IMR-90 (cell line): ENCODE measurements around the gene RUNX3. TPM values are rescaled to one million over a fixed set of nuclear protein-coding genes. Genes with fewer than 3 reads are reported as not detected.

ENCODE experiments used
- ATAC-seq: fragments of 200-7000 bp; cut with Tn5 transposase; 2 replicates; pipeline ENCODE4 v1.9.1; 2020; ENCODE audit warnings: low read depth, mild to moderate bottlenecking, moderate library complexity
- BruUV-seq: library from RNA; stranded (reverse); fragments of 400-500 nt; replicated peaks from 2 replicates; lab custom pipeline; 2021; lab: Mats Ljungman, UMichigan
- CTCF ChIA-PET: fragments of 300-600 bp; formaldehyde crosslinking; extraction: SDS; loops from one replicate; lab custom pipeline; 2021; ENCODE audit warnings: antibody characterized with exemption; lab: Yijun Ruan, JAX
- POLR2A ChIA-PET: fragments of 300-600 bp; sonication (Branson Sonifier 250); formaldehyde crosslinking; loops from one replicate; lab custom pipeline; 2022; ENCODE audit warnings: antibody characterized with exemption; ENCODE audit not compliant: unreplicated experiment; lab: Charles Lee
- DNase-seq: peaks from one replicate; pipeline ENCODE4 v3.0.0; 2013
- H2AFZ ChIP-seq: replicated peaks from 2 replicates; pipeline ENCODE3; 2013; ENCODE audit warnings: low read length, mild to moderate bottlenecking; ENCODE audit not compliant: poor library complexity
- H2AK5ac ChIP-seq: 2 replicates; pipeline ENCODE4 v1.6.1; 2013; ENCODE audit warnings: low read depth, low read length, inconsistent platforms
- H2AK9ac ChIP-seq: replicated peaks from 2 replicates; pipeline ENCODE3; 2013; ENCODE audit warnings: mild to moderate bottlenecking, low read depth, low read length, moderate library complexity; ENCODE audit not compliant: poor library complexity
- H2BK120ac ChIP-seq: 2 replicates; pipeline ENCODE4 v1.6.1; 2013; ENCODE audit warnings: low read depth, low read length, inconsistent platforms
- H2BK15ac ChIP-seq: 3 replicates; pipeline ENCODE4 v1.6.1; 2013; ENCODE audit warnings: low read depth, low read length, inconsistent platforms
- H2BK20ac ChIP-seq: 2 replicates; pipeline ENCODE4 v1.6.1; 2013; ENCODE audit warnings: low read depth, mild to moderate bottlenecking, inconsistent platforms, low read length, moderate library complexity
- H2BK5ac ChIP-seq: 2 replicates; pipeline ENCODE4 v1.6.1; 2013; ENCODE audit warnings: mild to moderate bottlenecking, low read depth, low read length, inconsistent platforms; ENCODE audit not compliant: poor library complexity, severe bottlenecking
- H3K14ac ChIP-seq: replicated peaks from 2 replicates; pipeline ENCODE4 v1.6.1; 2013; ENCODE audit warnings: low read depth, low read length, inconsistent platforms
- H3K18ac ChIP-seq: 2 replicates; pipeline ENCODE4 v1.6.1; 2013; ENCODE audit warnings: low read depth, low read length, control low read depth
- H3K23ac ChIP-seq: 2 replicates; pipeline ENCODE4 v1.6.1; 2013; ENCODE audit warnings: low read depth, low read length, inconsistent platforms
- H3K27ac ChIP-seq: 2 replicates; pipeline ENCODE4 v1.5.1; 2013; ENCODE audit warnings: mild to moderate bottlenecking, control low read depth, low read length; ENCODE audit not compliant: insufficient read depth
- H3K27me3 ChIP-seq: 2 replicates; pipeline ENCODE4 v1.6.1; 2013; ENCODE audit warnings: low read length; ENCODE audit not compliant: control insufficient read depth, insufficient read depth
- H3K36me3 ChIP-seq: 2 replicates; pipeline ENCODE4 v1.6.1; 2013; ENCODE audit warnings: low read length, mixed read lengths; ENCODE audit not compliant: control insufficient read depth, insufficient read depth
- H3K4ac ChIP-seq: 2 replicates; pipeline ENCODE4 v1.6.1; 2013; ENCODE audit warnings: low read depth, low read length, inconsistent platforms
- H3K4me1 ChIP-seq: 2 replicates; pipeline ENCODE4 v1.6.1; 2013; ENCODE audit warnings: low read length, mixed read lengths; ENCODE audit not compliant: control insufficient read depth, insufficient read depth
- H3K4me2 ChIP-seq: 2 replicates; pipeline ENCODE4 v1.6.1; 2013; ENCODE audit warnings: low read depth, mild to moderate bottlenecking, control low read depth, low read length, moderate library complexity
- H3K4me3 ChIP-seq: 2 replicates; pipeline ENCODE4 v1.5.1; 2013; ENCODE audit warnings: low read depth, mild to moderate bottlenecking, control low read depth, low read length, moderate library complexity; ENCODE audit not compliant: insufficient read depth
- H3K56ac ChIP-seq: 2 replicates; pipeline ENCODE4 v1.6.1; 2013; ENCODE audit warnings: low read length, inconsistent platforms; ENCODE audit not compliant: insufficient read depth; ENCODE audit errors: extremely low read depth
- H3K79me1 ChIP-seq, 2 experiments: 2 replicates each; pipeline ENCODE4 v1.6.1; 2013; ENCODE audit warnings: low read length in 2 of 2, inconsistent platforms in 1 of 2, low read depth in 1 of 2
- H3K9ac ChIP-seq: 2 replicates; pipeline ENCODE4 v1.6.1; 2013; ENCODE audit warnings: low read depth, low read length, control low read depth
- H3K9me1 ChIP-seq: 2 replicates; pipeline ENCODE4 v1.6.1; 2013; ENCODE audit warnings: low read length, inconsistent platforms; ENCODE audit not compliant: insufficient read depth
- H3K9me3 ChIP-seq: 2 replicates; pipeline ENCODE4 v1.6.1; 2013; ENCODE audit warnings: low read length; ENCODE audit not compliant: control insufficient read depth, insufficient read depth
- H4K20me1 ChIP-seq: 2 replicates; pipeline ENCODE4 v1.6.1; 2013; ENCODE audit warnings: low read length, inconsistent platforms; ENCODE audit not compliant: insufficient read depth
- H4K5ac ChIP-seq: 2 replicates; pipeline ENCODE4 v1.6.1; 2013; ENCODE audit warnings: mild to moderate bottlenecking, low read depth, low read length, control low read depth
- H4K8ac ChIP-seq, 2 experiments: 2 replicates each; pipeline ENCODE4 v1.6.1; 2013; ENCODE audit warnings: low read depth in 2 of 2, low read length in 2 of 2, control low read depth in 1 of 2, inconsistent platforms in 1 of 2
- H4K91ac ChIP-seq: 2 replicates; pipeline ENCODE4 v1.6.1; 2013; ENCODE audit warnings: low read depth, low read length, inconsistent platforms; ENCODE audit not compliant: insufficient read depth
- BHLHE40 ChIP-seq: fragments of 150-350 bp; IDR thresholded peaks from 2 replicates; pipeline ENCODE4 v1.6.1; 2016; ENCODE audit warnings: mild to moderate bottlenecking, low read depth, low read length
- CEBPB ChIP-seq: IDR thresholded peaks from 2 replicates; pipeline ENCODE4 v1.6.1; 2012; ENCODE audit warnings: low read depth, low read length, improper control_type of control experiment
- CHD1 ChIP-seq: IDR thresholded peaks from 2 replicates; pipeline ENCODE4 v1.6.1; 2012; ENCODE audit warnings: low read depth, low read length, improper control_type of control experiment
- CTCF ChIP-seq: conservative IDR thresholded peaks from 2 replicates; pipeline ENCODE4 v1.5.1; 2012; ENCODE audit warnings: mild to moderate bottlenecking, low read depth, low read length, improper control_type of control experiment
- ELK1 ChIP-seq: fragments of 150-350 bp; IDR thresholded peaks from 2 replicates; pipeline ENCODE4 v1.6.1; 2016; ENCODE audit warnings: low read depth, mild to moderate bottlenecking, low read length, moderate library complexity, borderline replicate concordance
- FOS ChIP-seq: fragments of 150-350 bp; IDR thresholded peaks from 2 replicates; pipeline ENCODE4 v1.6.1; 2016; ENCODE audit warnings: low read depth, low read length
- MAFK ChIP-seq: IDR thresholded peaks from 2 replicates; pipeline ENCODE4 v1.6.1; 2012; ENCODE audit warnings: low read depth, low read length, improper control_type of control experiment
- MXI1 ChIP-seq: IDR thresholded peaks from 2 replicates; pipeline ENCODE4 v1.6.1; 2012; ENCODE audit warnings: low read depth, mild to moderate bottlenecking, low read length, moderate library complexity, borderline replicate concordance
- NFE2L2 ChIP-seq: fragments of 150-350 bp; IDR thresholded peaks from 2 replicates; pipeline ENCODE4 v1.6.1; 2016; ENCODE audit warnings: low read depth, mild to moderate bottlenecking, low read length
- POLR2A ChIP-seq: IDR thresholded peaks from 2 replicates; pipeline ENCODE4 v1.6.1; 2012; ENCODE audit warnings: mild to moderate bottlenecking, low read depth, low read length
- RAD21 ChIP-seq: IDR thresholded peaks from 2 replicates; pipeline ENCODE4 v1.6.1; 2012; ENCODE audit warnings: low read length, improper control_type of control experiment
- RCOR1 ChIP-seq: IDR thresholded peaks from 2 replicates; pipeline ENCODE4 v1.6.1; 2012; ENCODE audit warnings: mild to moderate bottlenecking, low read length, improper control_type of control experiment; ENCODE audit not compliant: insufficient replicate concordance
- USF2 ChIP-seq: fragments of 150-350 bp; IDR thresholded peaks from 2 replicates; pipeline ENCODE4 v1.6.1; 2017; ENCODE audit warnings: mild to moderate bottlenecking, antibody characterized with exemption, low read length, low read depth
- WGBS, 2 experiments: methylation state at CpG; one replicate each; pipeline versions ENCODE4 v1.1.5 to v1.1.7; 2013; ENCODE audit warnings: missing lambda C conversion rate in 2 of 2; ENCODE audit not compliant: insufficient read length in 1 of 2; ENCODE audit errors: extremely low coverage in 2 of 2; 5-methylcytosine and 5-hydroxymethylcytosine counted together
- dilution Hi-C: fragments of 300-500 bp; cut with HindIII; formaldehyde crosslinking; loops from one replicate; pipeline ENCODE4 v1.14.3; 2018; ENCODE audit warnings: low sequenced_read_pairs; ENCODE audit not compliant: unreplicated experiment
- in situ Hi-C: fragments of 300-500 bp; cut with MboI; formaldehyde crosslinking; loops from 3 replicates; pipeline ENCODE4 v1.14.3; 2019; ENCODE audit warnings: low sequenced_read_pairs, inconsistent platforms, mixed read lengths
- intact Hi-C: fragments of 100-400 bp; cut with micrococcal nuclease; formaldehyde crosslinking; loops from 2 replicates; pipeline ENCODE4 v1.10.0; 2022
- polyA plus RNA-seq, 3 experiments: library from polyadenylated mRNA; depleted of rRNA; stranded (reverse); fragments of >200 nt; gene quantifications; 2 replicates each; pipeline ENCODE4 v1.2.3, GENCODE V29; 2012; ENCODE audit warnings: low replicate concordance in 1 of 3
- total RNA-seq: library from RNA; depleted of rRNA; stranded (reverse); fragments of >200 nt; gene quantifications from 2 replicates; pipeline ENCODE4 v1.2.3, GENCODE V29; 2012

The RUNX3 gene
- total and polyA plus RNA-seq, 2 of the 4 experiments (the other 2 are of a cell fraction) = 0.07 TPM; not detected in 1

GRCh38 chr1:24970926-24971875 lies 41.1 kb upstream of the RUNX3 start:
- H3K18ac ChIP-seq = peak overlapping the region; percentile 58
- intact Hi-C loops (no loop called here), in situ Hi-C loops (no loop called here), dilution Hi-C loops (no loop called here)
- 0 out of 2 replicates have a peak overlapping the region, but pooled peaks have one; percentile 51 for H3K23ac ChIP-seq
- H3K9me3 ChIP-seq = peaks cover 12% of the 10 kb centered on the region
- peak overlapping the region; percentile 88 for H2AK5ac ChIP-seq
- H2BK15ac ChIP-seq = peak overlapping the region; percentile 26; the same call in 2 of the 3 replicates
- peak overlapping the region; percentile 65 for H2BK5ac ChIP-seq
- 0 out of 4 replicates have a peak, but pooled peaks cover 0 to 3% of the 10 kb centered on the region in 2 experiments for H3K79me1 ChIP-seq
- H4K5ac ChIP-seq = peak overlapping the region; percentile 75
- H4K20me1 ChIP-seq = no peaks in the 10 kb centered on the region
- peaks cover 15% of the 10 kb centered on the region for H3K9me1 ChIP-seq
- H2BK120ac ChIP-seq = peak overlapping the region; percentile 96
- BruUV-seq = no TSS peak
- no peak overlapping the region; the same call in 1 of the 2 replicates for H3K27ac ChIP-seq
- peak overlapping the region; percentile 82 for H2AK9ac ChIP-seq
- no peak overlapping the region for H3K56ac ChIP-seq
- CTCF ChIA-PET = interaction anchor here (0.7 to 1.1 kb wide), 2 partner anchors 11 to 60 kb away, joined by 4 read pairs; no protein-coding TSS in a partner anchor
- H3K4ac ChIP-seq = peak overlapping the region; percentile 93
- POLR2A ChIA-PET = no interaction called here
- peak overlapping the region; percentile 52 for H2AFZ ChIP-seq
- H3K4me3 ChIP-seq = no peak overlapping the region
- 83% methylated on average over 8 of the region's 23 CpGs; no CpG with 5 or more reads in 1 of the 2 experiments for WGBS, 2 experiments
- no peak for ATAC-seq
- H3K14ac ChIP-seq = peak overlapping the region; percentile 89
- peak overlapping the region; percentile 24 to 85 for H4K8ac ChIP-seq
- peak; percentile 26 for DNase-seq
- H3K4me2 ChIP-seq = no peak overlapping the region
- H2BK20ac ChIP-seq = peak overlapping the region; percentile 82
- peak overlapping the region; percentile 84 for H4K91ac ChIP-seq
- H3K4me1 ChIP-seq = peaks cover 24% of the 10 kb centered on the region
- H3K27me3 ChIP-seq = no peaks in the 10 kb centered on the region
- no peak overlapping the region for H3K9ac ChIP-seq
- H3K36me3 ChIP-seq = no peaks in the 10 kb centered on the region
- TF ChIP-seq CEBPB (no peak), MAFK (no peak), RCOR1 (no peak), NFE2L2 (no peak), ELK1 (no peak), USF2 (no peak), CHD1 (no peak), BHLHE40 (no peak), MXI1 (no peak), FOS (no peak), RAD21 (no peak), POLR2A (no peak), CTCF (no peak)
